Kidney epithelial cell (primary cell): ENCODE measurements around the gene LCMT1. TPM values are rescaled to one million over a fixed set of nuclear protein-coding genes. Genes with fewer than 3 reads are reported as not detected.
"Not testable (repeated sequence)": the region's sequence is repeated elsewhere in the genome, so short reads cannot be mapped to it uniquely, and the experiment has no call there.

Source experiments
- DNase-seq: peaks from one replicate; pipeline ENCODE4 v3.0.0-alpha.2; 2010; ENCODE audit warnings: low read depth
- H3K27me3 ChIP-seq: 2 replicates; pipeline ENCODE4 v1.6.0; 2011; ENCODE audit warnings: low read length; ENCODE audit not compliant: control insufficient read depth, insufficient read depth
- H3K36me3 ChIP-seq: 2 replicates; pipeline ENCODE4 v1.5.1; 2011; ENCODE audit warnings: low read length; ENCODE audit not compliant: control insufficient read depth, insufficient read depth
- H3K4me3 ChIP-seq: 2 replicates; pipeline ENCODE4 v1.5.1; 2011; ENCODE audit warnings: low read depth, mild to moderate bottlenecking, control low read depth, low read length
- CTCF ChIP-seq: IDR thresholded peaks from 2 replicates; pipeline ENCODE4 v1.5.1; 2011; ENCODE audit warnings: mild to moderate bottlenecking, moderate library complexity, low read length, control low read depth, inconsistent platforms; ENCODE audit not compliant: insufficient read depth, poor library complexity, severe bottlenecking
- total RNA-seq: library from RNA; depleted of rRNA; stranded (reverse); fragments of >200 nt; gene quantifications from 2 replicates; pipeline ENCODE4 v1.2.3, GENCODE V29; 2015

The LCMT1 gene
- total RNA-seq, 1 donor from 2014 or later = 55.2 TPM

- H3K4me3 ChIP-seq = no peak overlapping the region
- DNase-seq = no peak
- no peaks in the 10 kb centered on the region for H3K36me3 ChIP-seq
- TF ChIP-seq CTCF = no peak
- H3K27me3 ChIP-seq = no peaks in the 10 kb centered on the region
Observed at GRCh38 chr16:25124503-25124902, 13.0 kb downstream of the LCMT1 start.

GRCh38 chr16:25126086-25126666 is 14.6 kb downstream of the LCMT1 start:
- H3K4me3 ChIP-seq, DNase-seq, H3K27me3 ChIP-seq, H3K36me3 ChIP-seq: not testable (repeated sequence)

- peaks cover 1% of the 10 kb centered on the region for H3K36me3 ChIP-seq
- no peak for DNase-seq
- peak; percentile 76 for TF ChIP-seq CTCF
- no peak overlapping the region for H3K4me3 ChIP-seq
- no peaks in the 10 kb centered on the region for H3K27me3 ChIP-seq
Observed at GRCh38 chr16:25126820-25127232, 15.3 kb downstream of the LCMT1 start.

- not testable (repeated sequence) for H3K36me3 ChIP-seq, H3K4me3 ChIP-seq, H3K27me3 ChIP-seq, DNase-seq
Observed at GRCh38 chr16:25132751-25133150, 21.2 kb downstream of the LCMT1 start.

- Histone ChIP-seq H3K36me3 (peaks cover 1% of the 10 kb centered on the region), H3K4me3 (no peak overlapping the region), H3K27me3 (no peaks in the 10 kb centered on the region)
- TF ChIP-seq CTCF = no peak
- no peak for DNase-seq
Observed at GRCh38 chr16:25134166-25134700, 22.7 kb downstream of the LCMT1 start.

- Histone ChIP-seq H3K36me3 (peaks cover 1% of the 10 kb centered on the region), H3K4me3 (no peak overlapping the region), H3K27me3 (no peaks in the 10 kb centered on the region)
- DNase-seq = no peak
- TF ChIP-seq CTCF = peak; percentile 47
Observed at GRCh38 chr16:25135254-25135878, 23.8 kb downstream of the LCMT1 start.

- no peak for TF ChIP-seq CTCF
- Histone ChIP-seq H3K27me3 (no peaks in the 10 kb centered on the region), H3K36me3 (no peaks in the 10 kb centered on the region), H3K4me3 (no peak overlapping the region)
- no peak for DNase-seq
Observed at GRCh38 chr16:25138130-25138529, 26.6 kb downstream of the LCMT1 start.
